ENCODE measurements around the gene UGT2A2.

DNA sequence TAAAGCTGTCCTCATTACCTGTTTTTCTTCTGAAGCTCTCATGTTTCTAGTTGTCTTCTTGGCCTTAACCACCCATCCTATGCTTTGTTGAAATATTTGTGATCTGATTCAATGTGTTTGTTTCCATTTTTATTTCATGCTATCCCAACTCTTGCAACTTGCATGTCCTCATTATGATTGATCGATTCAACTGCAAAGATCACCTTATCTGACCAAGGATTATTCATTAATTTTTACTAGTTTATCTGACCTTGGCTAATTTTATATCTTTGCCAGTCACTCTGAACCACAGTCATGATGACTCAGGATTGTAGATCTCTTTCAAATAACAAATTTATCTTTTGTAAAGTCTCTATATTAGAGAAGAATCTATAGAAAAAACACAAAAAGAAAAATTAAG is 70.7 kb downstream of the UGT2A2 start:
- TF ChIP-seq, protein P1, sequence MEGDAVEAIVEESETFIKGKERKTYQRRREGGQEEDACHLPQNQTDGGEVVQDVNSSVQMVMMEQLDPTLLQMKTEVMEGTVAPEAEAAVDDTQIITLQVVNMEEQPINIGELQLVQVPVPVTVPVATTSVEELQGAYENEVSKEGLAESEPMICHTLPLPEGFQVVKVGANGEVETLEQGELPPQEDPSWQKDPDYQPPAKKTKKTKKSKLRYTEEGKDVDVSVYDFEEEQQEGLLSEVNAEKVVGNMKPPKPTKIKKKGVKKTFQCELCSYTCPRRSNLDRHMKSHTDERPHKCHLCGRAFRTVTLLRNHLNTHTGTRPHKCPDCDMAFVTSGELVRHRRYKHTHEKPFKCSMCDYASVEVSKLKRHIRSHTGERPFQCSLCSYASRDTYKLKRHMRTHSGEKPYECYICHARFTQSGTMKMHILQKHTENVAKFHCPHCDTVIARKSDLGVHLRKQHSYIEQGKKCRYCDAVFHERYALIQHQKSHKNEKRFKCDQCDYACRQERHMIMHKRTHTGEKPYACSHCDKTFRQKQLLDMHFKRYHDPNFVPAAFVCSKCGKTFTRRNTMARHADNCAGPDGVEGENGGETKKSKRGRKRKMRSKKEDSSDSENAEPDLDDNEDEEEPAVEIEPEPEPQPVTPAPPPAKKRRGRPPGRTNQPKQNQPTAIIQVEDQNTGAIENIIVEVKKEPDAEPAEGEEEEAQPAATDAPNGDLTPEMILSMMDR (conservative IDR thresholded peaks at IDR 0.05; ENCODE audit: low read length), result no peak
- no peak for TF ChIP-seq EZH2phosphoT487 (IDR thresholded peaks at IDR 0.05; ENCODE audit: borderline replicate concordance)

All from Loucy (cell line).